Measurements from ENCODE around the gene CDYL2. TPM values are rescaled to one million over a fixed set of nuclear protein-coding genes. Genes with fewer than 3 reads are reported as not detected.

Gene CDYL2
- total RNA-seq, 4 donors from 2014 or later = 0.83 to 6.5 (median 3.6) TPM

GRCh38 chr16:80704751-80705505 is 99.5 kb downstream of the CDYL2 start:
- Histone ChIP-seq H3K36me3 (no peaks in the 10 kb centered on the region), H3K9me3 (no peaks in the 10 kb centered on the region), H3K27ac (replicated peaks in 1 of 4) (no peak overlapping the region), H3K4me1 (no peaks in the 10 kb centered on the region), H3K27me3 (no peaks in the 10 kb centered on the region), H3K4me3 (no peak overlapping the region)
- WGBS = 90% methylated on average over 8 of the region's 9 CpGs
- intact Hi-C loops (cut with DNase I) = no loop called here
- TF ChIP-seq POLR2A (IDR thresholded peaks at IDR 0.05; ENCODE audit: low read depth) (no peak), POLR2AphosphoS5 (IDR thresholded peaks at IDR 0.05) (no peak), EP300 (IDR thresholded peaks at IDR 0.05) (no peak), CTCF (IDR thresholded peaks at IDR 0.05) (no peak)
- DNase-seq (ENCODE audit: extremely low spot score) = peak; percentile 62

- no peaks in the 10 kb centered on the region for H3K27me3 ChIP-seq
- H3K4me1 ChIP-seq = no peaks in the 10 kb centered on the region
- WGBS = 89% methylated on average over 9 of the region's 10 CpGs
- TF ChIP-seq EP300 (IDR thresholded peaks at IDR 0.05) (no peak), POLR2A (IDR thresholded peaks at IDR 0.05; ENCODE audit: low read depth) (no peak), CTCF (IDR thresholded peaks at IDR 0.05) (no peak), POLR2AphosphoS5 (IDR thresholded peaks at IDR 0.05) (no peak)
- H3K36me3 ChIP-seq = no peaks in the 10 kb centered on the region
- peak; percentile 90 for DNase-seq (ENCODE audit: extremely low spot score)
- H3K27ac ChIP-seq (replicated peaks in 1 of 4) = no peak overlapping the region
- no peak overlapping the region for H3K4me3 ChIP-seq
- peaks cover 0 to 3% (median 0%) of the 10 kb centered on the region in 4 donors for H3K9me3 ChIP-seq
- intact Hi-C loops (cut with DNase I) = no loop called here
Observed at GRCh38 chr16:80703131-80704071, 101.0 kb downstream of the CDYL2 start.

- TF ChIP-seq POLR2A (IDR thresholded peaks at IDR 0.05; ENCODE audit: low read depth) (no peak), CTCF (IDR thresholded peaks at IDR 0.05) (no peak), POLR2AphosphoS5 (IDR thresholded peaks at IDR 0.05) (no peak), EP300 (IDR thresholded peaks at IDR 0.05) (no peak)
- peaks cover 0 to 8% (median 0%) of the 10 kb centered on the region in 4 donors for H3K9me3 ChIP-seq
- no peak overlapping the region for H3K4me3 ChIP-seq
- intact Hi-C loops (cut with DNase I) = no loop called here
- DNase-seq (ENCODE audit: extremely low spot score) = peak; percentile 87
- no peaks in the 10 kb centered on the region for H3K4me1 ChIP-seq
- H3K27me3 ChIP-seq = no peaks in the 10 kb centered on the region
- H3K27ac ChIP-seq (replicated peaks in 1 of 4) = no peak overlapping the region
- H3K36me3 ChIP-seq = no peaks in the 10 kb centered on the region
- 78% methylated on average over 2 of the region's 3 CpGs for WGBS
Observed at GRCh38 chr16:80702696-80703095, 101.7 kb downstream of the CDYL2 start.

GRCh38 chr16:80700558-80700957 is 103.8 kb downstream of the CDYL2 start:
- TF ChIP-seq EP300 (IDR thresholded peaks at IDR 0.05) = no peak
- no peak for DNase-seq (ENCODE audit: extremely low spot score)
- no peaks in the 10 kb centered on the region for H3K36me3 ChIP-seq
- 66% methylated on average over 4 of the region's 4 CpGs for WGBS
- no peak overlapping the region for H3K27ac ChIP-seq (replicated peaks in 1 of 4)
- H3K9me3 ChIP-seq = peaks cover 0 to 8% (median 0%) of the 10 kb centered on the region in 4 donors
- intact Hi-C loops (cut with DNase I) = no loop called here
- H3K4me3 ChIP-seq = no peak overlapping the region
- no peaks in the 10 kb centered on the region for H3K4me1 ChIP-seq
- H3K27me3 ChIP-seq = no peaks in the 10 kb centered on the region

- WGBS = 91% methylated on average over 2 of the region's 2 CpGs
- no peaks in the 10 kb centered on the region for H3K27me3 ChIP-seq
- no peak overlapping the region for H3K4me3 ChIP-seq
- no peak for DNase-seq (ENCODE audit: extremely low spot score)
- no peaks in the 10 kb centered on the region for H3K4me1 ChIP-seq
- no peak overlapping the region for H3K27ac ChIP-seq (replicated peaks in 1 of 4)
- no peaks in the 10 kb centered on the region for H3K36me3 ChIP-seq
- H3K9me3 ChIP-seq = peaks cover 0 to 8% (median 0%) of the 10 kb centered on the region in 4 donors
- TF ChIP-seq CTCF (IDR thresholded peaks at IDR 0.05) (no peak), EP300 (IDR thresholded peaks at IDR 0.05) (no peak), POLR2A (IDR thresholded peaks at IDR 0.05; ENCODE audit: low read depth) (no peak), POLR2AphosphoS5 (IDR thresholded peaks at IDR 0.05) (no peak)
- intact Hi-C loops (cut with DNase I) = no loop called here
Observed at GRCh38 chr16:80695020-80695419, 109.4 kb downstream of the CDYL2 start.
